HepG2 (cell line): ENCODE measurements around the gene DPM1. TPM values are rescaled to one million over a fixed set of nuclear protein-coding genes. Genes with fewer than 3 reads are reported as not detected.

Source experiments
- CCAR2 ChIP-seq: fragments of 200-400 bp; formaldehyde crosslinking; optimal IDR thresholded peaks from 2 replicates; pipeline ENCODE3; 2018; ENCODE audit warnings: low read depth, mild to moderate bottlenecking, low read length, moderate library complexity
- FIP1L1 ChIP-seq: fragments of 200-400 bp; formaldehyde crosslinking; IDR thresholded peaks from 2 replicates; pipeline ENCODE4 v1.6.1; 2018; ENCODE audit warnings: low read depth, mild to moderate bottlenecking, low read length, moderate library complexity, borderline replicate concordance; ENCODE audit not compliant: insufficient read depth
- GMEB1 ChIP-seq: sonication (generic); formaldehyde crosslinking; IDR thresholded peaks from 2 replicates; pipeline ENCODE4 v1.5.1; 2020; ENCODE audit warnings: missing genetic modification reagents, mild to moderate bottlenecking, borderline replicate concordance
- HMGXB3 ChIP-seq: sonication (generic); formaldehyde crosslinking; IDR thresholded peaks from 2 replicates; pipeline ENCODE4 v1.4.0; 2020; ENCODE audit warnings: missing genetic modification reagents, borderline replicate concordance
- HOXD1 ChIP-seq: sonication (generic); formaldehyde crosslinking; IDR thresholded peaks from 2 replicates; pipeline ENCODE4 v1.5.0; 2020; ENCODE audit warnings: missing genetic modification reagents
- JUND ChIP-seq: sonication (generic); formaldehyde crosslinking; IDR thresholded peaks from 2 replicates; pipeline ENCODE4 v1.8.0; 2022; ENCODE audit warnings: mild to moderate bottlenecking, missing genetic modification reagents
- NAIF1 ChIP-seq: sonication (generic); formaldehyde crosslinking; IDR thresholded peaks from 2 replicates; pipeline ENCODE4 v1.5.0; 2020; ENCODE audit warnings: mild to moderate bottlenecking, missing genetic modification reagents, borderline replicate concordance
- PCBP1 ChIP-seq: fragments of 200-400 bp; formaldehyde crosslinking; IDR thresholded peaks from 2 replicates; pipeline ENCODE4 v1.6.1; 2017; ENCODE audit warnings: mild to moderate bottlenecking, low read depth, low read length, borderline replicate concordance
- PLRG1 ChIP-seq: fragments of 450-650 bp; conservative IDR thresholded peaks from 2 replicates; pipeline ENCODE4 v1.6.1; 2016
- SATB2 ChIP-seq: sonication (generic); formaldehyde crosslinking; IDR thresholded peaks from 2 replicates; pipeline ENCODE4 v1.5.0; 2020; ENCODE audit warnings: missing genetic modification reagents
- THAP7 ChIP-seq: sonication (generic); formaldehyde crosslinking; IDR thresholded peaks from 2 replicates; pipeline ENCODE4 v1.8.1; 2023; ENCODE audit warnings: mild to moderate bottlenecking, missing genetic modification reagents
- THYN1 ChIP-seq: sonication (generic); formaldehyde crosslinking; IDR thresholded peaks from 2 replicates; pipeline ENCODE4 v1.8.1; 2023; ENCODE audit warnings: low read depth, mild to moderate bottlenecking, moderate library complexity, missing genetic modification reagents, borderline replicate concordance
- ZHX2 ChIP-seq, 2 experiments: sonication (generic) in 1 of 2; formaldehyde crosslinking in 1 of 2; IDR thresholded peaks; 2 replicates each; pipeline versions ENCODE4 v1.6.1 to v1.9.0; 2014 to 2022; ENCODE audit warnings: antibody characterized with exemption in 1 of 2, borderline replicate concordance in 1 of 2, inconsistent platforms in 1 of 2, low read depth in 1 of 2, missing genetic modification reagents in 1 of 2
- ZNF616 ChIP-seq: sonication (generic); formaldehyde crosslinking; IDR thresholded peaks from 2 replicates; pipeline ENCODE4 v1.5.0; 2020; ENCODE audit warnings: low read depth, mild to moderate bottlenecking, missing genetic modification reagents
- polyA plus RNA-seq, 8 experiments: library from polyadenylated mRNA; depleted of rRNA in 3 of 8; stranded (reverse) in 7 of 8; unstranded in 1 of 8; fragments of >200 nt; fragmentation: Illumina TruSeq in 4 of 8; extraction: Trizol in 4 of 8; gene quantifications; 2 replicates each; pipeline versions ENCODE4 v1.2.1 to v1.2.3, GENCODE V29; 2011 to 2016; ENCODE audit warnings: low read depth in 4 of 8, missing spikeins in 1 of 8, mixed read lengths in 1 of 8; ENCODE audit not compliant: insufficient read depth in 1 of 8
- total RNA-seq, 5 experiments: library from RNA; depleted of rRNA; stranded (reverse); fragments of >200 nt; fragmentation: Illumina TruSeq; extraction: Trizol; gene quantifications; 2 replicates each; pipeline ENCODE4 v1.2.3, GENCODE V29; 2016; ENCODE audit warnings: low read depth in 1 of 5

Gene DPM1
- total and polyA plus RNA-seq, 2 of the 13 experiments (the other 11 are each of a cell fraction or from before 2014, with no cell fraction given), result 83.2 to 161 TPM

- TF ChIP-seq ZHX2 (IDR thresholded peaks at IDR 0.05; ENCODE audit: low read depth) (peak; percentile 94), ZHX2 (CRISPR knock-in tag; IDR thresholded peaks at IDR 0.05; ENCODE audit: borderline replicate concordance) (no peak), JUND (CRISPR knock-in tag) (peak; percentile 69), SATB2 (peak; percentile 89; the same call in 1 of the 2 replicates), HMGXB3 (peak; percentile 74), PCBP1 (0 out of 2 replicates have a peak, but pooled peaks have one; percentile 11), THAP7 (CRISPR knock-in tag) (0 out of 2 replicates have a peak, but pooled peaks have one; percentile 45), GMEB1 (CRISPR knock-in tag) (no peak; the same call in none of the 2 replicates), NAIF1 (no peak; the same call in 1 of the 2 replicates), HOXD1 (CRISPR knock-in tag) (no peak), ZNF616 (CRISPR knock-in tag) (peak; percentile 72; the same call in 1 of the 2 replicates), THYN1 (CRISPR knock-in tag) (no peak), PLRG1 (no peak), FIP1L1 (no peak), CCAR2 (no peak)
Observed at GRCh38 chr20:50957798-50958614, at the start of gene DPM1 (continued).
